ENCODE data around the gene DOCK11.

Gene DOCK11

GRCh38 chrX:118630848-118631247 lies 135.2 kb downstream of the DOCK11 start:
- Mint-ChIP-seq H3K9me3 (no peaks in the 10 kb centered on the region), H3K36me3 (ENCODE audit: low read depth) (peaks cover 69% of the 10 kb centered on the region), H3K4me1 (ENCODE audit: low read depth) (peaks cover 4% of the 10 kb centered on the region), H3K27me3 (peaks cover 18% of the 10 kb centered on the region), H3K4me3 (no peak overlapping the region), H3K27ac (no peak overlapping the region)
- DNase-seq, result no peak

- no peak for DNase-seq
- Mint-ChIP-seq H3K9me3 (no peaks in the 10 kb centered on the region), H3K27ac (no peak overlapping the region), H3K4me3 (no peak overlapping the region), H3K36me3 (ENCODE audit: low read depth) (peaks cover 70% of the 10 kb centered on the region), H3K4me1 (ENCODE audit: low read depth) (peaks cover 4% of the 10 kb centered on the region), H3K27me3 (peaks cover 18% of the 10 kb centered on the region)
Observed at GRCh38 chrX:118631586-118631985, 136.0 kb downstream of the DOCK11 start.

GRCh38 chrX:118632862-118633261 lies 137.2 kb downstream of the DOCK11 start:
- peaks cover 66% of the 10 kb centered on the region for H3K36me3 Mint-ChIP-seq (ENCODE audit: low read depth)
- H3K9me3 Mint-ChIP-seq, result no peaks in the 10 kb centered on the region
- no peak overlapping the region for H3K27ac Mint-ChIP-seq
- no peak overlapping the region for H3K4me3 Mint-ChIP-seq
- no peak for DNase-seq
- peaks cover 19% of the 10 kb centered on the region for H3K27me3 Mint-ChIP-seq
- H3K4me1 Mint-ChIP-seq (ENCODE audit: low read depth), result peaks cover 4% of the 10 kb centered on the region

GRCh38 chrX:118633530-118633929 lies 137.9 kb downstream of the DOCK11 start:
- Mint-ChIP-seq H3K27me3 (peaks cover 17% of the 10 kb centered on the region), H3K9me3 (no peaks in the 10 kb centered on the region), H3K4me1 (ENCODE audit: low read depth) (peaks cover 4% of the 10 kb centered on the region), H3K36me3 (ENCODE audit: low read depth) (peaks cover 66% of the 10 kb centered on the region), H3K27ac (peak overlapping the region; percentile 41), H3K4me3 (no peak overlapping the region)
- DNase-seq, result no peak

- Mint-ChIP-seq H3K36me3 (ENCODE audit: low read depth) (peaks cover 66% of the 10 kb centered on the region), H3K4me1 (ENCODE audit: low read depth) (peaks cover 4% of the 10 kb centered on the region), H3K9me3 (no peaks in the 10 kb centered on the region), H3K27me3 (peaks cover 17% of the 10 kb centered on the region), H3K27ac (no peak overlapping the region), H3K4me3 (no peak overlapping the region)
- no peak for DNase-seq
Observed at GRCh38 chrX:118634336-118634735, 138.7 kb downstream of the DOCK11 start.

GRCh38 chrX:118637997-118638396 lies 142.4 kb downstream of the DOCK11 start:
- Mint-ChIP-seq H3K4me3 (no peak overlapping the region), H3K36me3 (ENCODE audit: low read depth) (peaks cover 65% of the 10 kb centered on the region), H3K9me3 (no peaks in the 10 kb centered on the region), H3K4me1 (ENCODE audit: low read depth) (peaks cover 4% of the 10 kb centered on the region), H3K27me3 (peaks cover 12% of the 10 kb centered on the region), H3K27ac (peak overlapping the region; percentile 1)
- DNase-seq, result no peak

- no peak overlapping the region for H3K27ac Mint-ChIP-seq
- no peak overlapping the region for H3K4me3 Mint-ChIP-seq
- no peaks in the 10 kb centered on the region for H3K4me1 Mint-ChIP-seq (ENCODE audit: low read depth)
- no peaks in the 10 kb centered on the region for H3K9me3 Mint-ChIP-seq
- H3K27me3 Mint-ChIP-seq, result peaks cover 3% of the 10 kb centered on the region
- no peak for DNase-seq
- peaks cover 45% of the 10 kb centered on the region for H3K36me3 Mint-ChIP-seq (ENCODE audit: low read depth)
Observed at GRCh38 chrX:118644378-118644777, 148.8 kb downstream of the DOCK11 start.

GRCh38 chrX:118652717-118653116 lies 157.1 kb downstream of the DOCK11 start:
- no peak overlapping the region for H3K27ac Mint-ChIP-seq
- DNase-seq, result no peak
- H3K9me3 Mint-ChIP-seq, result no peaks in the 10 kb centered on the region
- H3K4me3 Mint-ChIP-seq, result no peak overlapping the region
- H3K27me3 Mint-ChIP-seq, result peaks cover 4% of the 10 kb centered on the region
- peaks cover 50% of the 10 kb centered on the region for H3K36me3 Mint-ChIP-seq (ENCODE audit: low read depth)
- H3K4me1 Mint-ChIP-seq (ENCODE audit: low read depth), result no peaks in the 10 kb centered on the region

GRCh38 chrX:118654331-118654730 lies 158.7 kb downstream of the DOCK11 start:
- H3K36me3 Mint-ChIP-seq (ENCODE audit: low read depth), result peaks cover 49% of the 10 kb centered on the region
- no peak overlapping the region for H3K4me3 Mint-ChIP-seq
- H3K9me3 Mint-ChIP-seq, result no peaks in the 10 kb centered on the region
- H3K4me1 Mint-ChIP-seq (ENCODE audit: low read depth), result no peaks in the 10 kb centered on the region
- H3K27ac Mint-ChIP-seq, result no peak overlapping the region
- DNase-seq, result no peak
- H3K27me3 Mint-ChIP-seq, result peaks cover 6% of the 10 kb centered on the region

GRCh38 chrX:118655561-118656246 lies 160.1 kb downstream of the DOCK11 start:
- Mint-ChIP-seq H3K9me3 (no peaks in the 10 kb centered on the region), H3K27ac (no peak overlapping the region), H3K4me3 (no peak overlapping the region), H3K36me3 (ENCODE audit: low read depth) (peaks cover 47% of the 10 kb centered on the region), H3K27me3 (peaks cover 6% of the 10 kb centered on the region), H3K4me1 (ENCODE audit: low read depth) (no peaks in the 10 kb centered on the region)
- DNase-seq, result no peak

- H3K4me1 Mint-ChIP-seq (ENCODE audit: low read depth), result no peaks in the 10 kb centered on the region
- peaks cover 45% of the 10 kb centered on the region for H3K36me3 Mint-ChIP-seq (ENCODE audit: low read depth)
- no peak overlapping the region for H3K27ac Mint-ChIP-seq
- DNase-seq, result no peak
- H3K27me3 Mint-ChIP-seq, result peaks cover 6% of the 10 kb centered on the region
- H3K4me3 Mint-ChIP-seq, result no peak overlapping the region
- H3K9me3 Mint-ChIP-seq, result no peaks in the 10 kb centered on the region
Observed at GRCh38 chrX:118657413-118657812, 161.8 kb downstream of the DOCK11 start.

GRCh38 chrX:118660085-118660484 lies 164.5 kb downstream of the DOCK11 start:
- H3K9me3 Mint-ChIP-seq, result no peaks in the 10 kb centered on the region
- no peak overlapping the region for H3K27ac Mint-ChIP-seq
- peaks cover 50% of the 10 kb centered on the region for H3K36me3 Mint-ChIP-seq (ENCODE audit: low read depth)
- H3K4me3 Mint-ChIP-seq, result no peak overlapping the region
- H3K27me3 Mint-ChIP-seq, result peaks cover 2% of the 10 kb centered on the region
- no peaks in the 10 kb centered on the region for H3K4me1 Mint-ChIP-seq (ENCODE audit: low read depth)
- no peak for DNase-seq

- Mint-ChIP-seq H3K27me3 (no peaks in the 10 kb centered on the region), H3K27ac (no peak overlapping the region), H3K4me1 (ENCODE audit: low read depth) (no peaks in the 10 kb centered on the region), H3K4me3 (no peak overlapping the region), H3K36me3 (ENCODE audit: low read depth) (peaks cover 37% of the 10 kb centered on the region), H3K9me3 (no peaks in the 10 kb centered on the region)
- DNase-seq, result no peak
Observed at GRCh38 chrX:118665204-118665603, 169.6 kb downstream of the DOCK11 start.

- Mint-ChIP-seq H3K27ac (no peak overlapping the region), H3K4me3 (no peak overlapping the region), H3K36me3 (ENCODE audit: low read depth) (peaks cover 40% of the 10 kb centered on the region), H3K4me1 (ENCODE audit: low read depth) (no peaks in the 10 kb centered on the region), H3K27me3 (no peaks in the 10 kb centered on the region), H3K9me3 (no peaks in the 10 kb centered on the region)
- no peak for DNase-seq
Observed at GRCh38 chrX:118666521-118666920, 170.9 kb downstream of the DOCK11 start.

GRCh38 chrX:118669435-118669834 lies 173.8 kb downstream of the DOCK11 start:
- no peaks in the 10 kb centered on the region for H3K4me1 Mint-ChIP-seq (ENCODE audit: low read depth)
- peak overlapping the region; percentile 70 for H3K27ac Mint-ChIP-seq
- peaks cover 43% of the 10 kb centered on the region for H3K36me3 Mint-ChIP-seq (ENCODE audit: low read depth)

More at GRCh38 chrX:118669435-118669834, 173.8 kb downstream of the DOCK11 start:
- no peak overlapping the region for H3K4me3 Mint-ChIP-seq
- peaks cover 2% of the 10 kb centered on the region for H3K27me3 Mint-ChIP-seq
- no peak for DNase-seq
- H3K9me3 Mint-ChIP-seq, result no peaks in the 10 kb centered on the region

Data from activated T-cell treated with anti-CD3 and anti-CD28 coated beads, Interleukin-2, amount 50 U/mL, for 24 hours (primary cell).